GM12891 (cell line): ENCODE data around the gene RASGRF2.

ENCODE experiments used
- POLR2A ChIP-seq: IDR thresholded peaks from 2 replicates; pipeline ENCODE4 v1.6.1; 2011; ENCODE audit warnings: low read depth, low read length, control low read depth
- POLR2AphosphoS5 ChIP-seq: IDR thresholded peaks from 2 replicates; pipeline ENCODE4 v1.6.1; 2011; ENCODE audit warnings: low read depth, low read length, control low read depth

- TF ChIP-seq POLR2A (no peak), POLR2AphosphoS5 (no peak)
Measured at GRCh38 chr5:80955082-80955590, 5.0 kb upstream of the RASGRF2 start.
